ENCODE data around the gene AGAP9.
"Not testable (repeated sequence)": the region's sequence is repeated elsewhere in the genome, so short reads cannot be mapped to it uniquely, and the experiment has no call there.

AGAP9 gene

DNA sequence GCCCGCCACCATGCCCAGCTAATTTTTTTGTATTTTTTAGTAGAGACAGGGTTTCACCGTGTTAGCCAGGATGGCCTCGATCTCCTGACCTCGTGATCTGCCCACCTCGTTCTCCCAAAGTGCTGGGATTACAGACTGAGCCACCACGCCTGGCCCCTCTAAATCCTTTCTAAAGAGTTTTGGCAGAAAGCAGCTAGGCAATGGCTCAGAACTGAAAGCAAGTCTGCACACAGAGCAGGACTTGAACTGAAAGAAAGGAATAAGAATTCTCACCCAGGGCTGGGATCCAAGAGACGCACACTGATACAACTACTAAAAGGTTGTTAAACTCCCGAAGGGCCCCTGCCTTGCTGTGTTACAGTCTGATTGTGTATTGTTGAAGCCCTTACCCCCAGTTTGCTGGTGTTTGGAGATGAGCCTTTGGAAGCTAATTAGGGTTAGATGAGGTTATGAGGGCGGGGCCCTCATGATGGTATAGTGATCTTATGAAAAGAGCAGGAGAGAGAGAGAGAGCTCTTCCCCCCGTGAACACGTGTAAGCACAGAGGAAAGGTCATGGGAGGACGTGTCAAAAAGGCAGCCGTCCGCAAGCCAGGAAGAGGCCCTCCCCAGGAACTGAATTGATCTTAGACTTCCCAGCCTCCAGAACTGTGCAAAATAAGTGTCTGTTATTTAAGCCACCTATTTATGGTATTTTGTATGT is 58.1 kb downstream of the AGAP9 start:
- H3K4me3 ChIP-seq (replicated peaks; ENCODE audit: low read depth, low read length); DNase-seq (ENCODE audit: extremely low read depth, low read depth): not testable (repeated sequence)

DNA sequence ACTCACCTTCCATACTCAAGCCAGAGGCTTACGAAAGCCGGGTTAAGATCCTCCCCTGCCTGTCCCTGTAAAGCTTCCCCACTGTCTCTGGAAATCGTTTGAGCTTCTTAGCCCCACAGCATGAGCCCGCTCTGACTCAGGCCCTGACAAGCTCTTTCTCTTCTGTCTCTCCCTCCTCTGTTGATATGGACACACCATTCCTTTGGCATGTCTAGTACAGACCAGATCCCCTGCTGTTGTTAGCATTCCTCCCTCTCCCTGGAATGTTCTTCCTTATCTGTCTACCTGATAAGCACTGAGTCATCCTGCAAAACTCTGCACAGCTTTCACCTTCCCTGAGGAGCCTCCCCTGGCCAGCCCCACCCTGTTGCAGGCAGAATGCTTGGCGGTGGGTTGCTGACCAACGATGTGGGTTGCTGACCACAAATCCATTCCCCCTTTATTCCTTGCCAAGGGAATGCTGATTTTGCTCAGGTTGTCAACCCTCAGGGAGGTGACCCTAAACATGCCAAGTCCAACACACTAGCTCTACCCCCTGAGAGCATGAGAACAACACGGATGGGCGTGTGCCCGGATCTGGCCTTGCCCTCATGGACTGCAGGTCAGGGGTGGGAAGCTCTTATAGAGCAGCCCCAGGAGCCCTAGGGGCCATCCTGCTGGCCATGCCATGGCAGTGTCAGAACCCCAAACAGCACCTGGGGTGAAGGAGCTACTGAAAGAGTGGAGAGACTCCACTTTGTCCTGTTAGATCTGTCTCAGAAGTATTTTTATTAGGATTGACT is 60.7 kb downstream of the AGAP9 start:
- DNase-seq (ENCODE audit: extremely low read depth, low read depth); H3K4me3 ChIP-seq (replicated peaks; ENCODE audit: low read depth, low read length): not testable (repeated sequence)

DNA sequence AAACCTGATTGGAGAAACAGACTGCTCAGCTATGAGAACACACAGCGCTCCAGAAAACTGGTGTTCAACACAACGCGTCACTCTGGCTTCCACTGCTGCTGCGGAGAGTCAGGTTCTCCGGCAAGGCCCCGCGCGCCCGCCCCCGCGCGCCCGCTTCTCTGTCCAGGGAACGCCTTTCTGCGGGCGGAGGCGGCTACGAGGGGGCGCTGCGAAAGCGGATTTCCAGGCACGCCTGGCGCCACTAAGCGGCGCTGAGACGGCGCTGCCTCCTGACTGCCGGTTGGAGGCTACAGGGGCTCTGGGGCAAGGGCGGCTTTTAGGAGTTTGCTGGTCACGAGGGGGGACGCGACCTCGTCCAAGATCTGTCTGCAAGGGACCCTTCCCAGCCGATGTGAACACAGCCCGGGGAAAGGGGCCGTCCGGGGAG is 62.2 kb downstream of the AGAP9 start:
- DNase-seq (ENCODE audit: extremely low read depth, low read depth): peak; percentile 36
- not testable (repeated sequence) for H3K4me3 ChIP-seq (replicated peaks; ENCODE audit: low read depth, low read length)
- TF ChIP-seq, protein P1, sequence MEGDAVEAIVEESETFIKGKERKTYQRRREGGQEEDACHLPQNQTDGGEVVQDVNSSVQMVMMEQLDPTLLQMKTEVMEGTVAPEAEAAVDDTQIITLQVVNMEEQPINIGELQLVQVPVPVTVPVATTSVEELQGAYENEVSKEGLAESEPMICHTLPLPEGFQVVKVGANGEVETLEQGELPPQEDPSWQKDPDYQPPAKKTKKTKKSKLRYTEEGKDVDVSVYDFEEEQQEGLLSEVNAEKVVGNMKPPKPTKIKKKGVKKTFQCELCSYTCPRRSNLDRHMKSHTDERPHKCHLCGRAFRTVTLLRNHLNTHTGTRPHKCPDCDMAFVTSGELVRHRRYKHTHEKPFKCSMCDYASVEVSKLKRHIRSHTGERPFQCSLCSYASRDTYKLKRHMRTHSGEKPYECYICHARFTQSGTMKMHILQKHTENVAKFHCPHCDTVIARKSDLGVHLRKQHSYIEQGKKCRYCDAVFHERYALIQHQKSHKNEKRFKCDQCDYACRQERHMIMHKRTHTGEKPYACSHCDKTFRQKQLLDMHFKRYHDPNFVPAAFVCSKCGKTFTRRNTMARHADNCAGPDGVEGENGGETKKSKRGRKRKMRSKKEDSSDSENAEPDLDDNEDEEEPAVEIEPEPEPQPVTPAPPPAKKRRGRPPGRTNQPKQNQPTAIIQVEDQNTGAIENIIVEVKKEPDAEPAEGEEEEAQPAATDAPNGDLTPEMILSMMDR (IDR thresholded peaks at IDR 0.05; ENCODE audit: low read depth, low read length, missing control alignments): peak; percentile 14

DNA sequence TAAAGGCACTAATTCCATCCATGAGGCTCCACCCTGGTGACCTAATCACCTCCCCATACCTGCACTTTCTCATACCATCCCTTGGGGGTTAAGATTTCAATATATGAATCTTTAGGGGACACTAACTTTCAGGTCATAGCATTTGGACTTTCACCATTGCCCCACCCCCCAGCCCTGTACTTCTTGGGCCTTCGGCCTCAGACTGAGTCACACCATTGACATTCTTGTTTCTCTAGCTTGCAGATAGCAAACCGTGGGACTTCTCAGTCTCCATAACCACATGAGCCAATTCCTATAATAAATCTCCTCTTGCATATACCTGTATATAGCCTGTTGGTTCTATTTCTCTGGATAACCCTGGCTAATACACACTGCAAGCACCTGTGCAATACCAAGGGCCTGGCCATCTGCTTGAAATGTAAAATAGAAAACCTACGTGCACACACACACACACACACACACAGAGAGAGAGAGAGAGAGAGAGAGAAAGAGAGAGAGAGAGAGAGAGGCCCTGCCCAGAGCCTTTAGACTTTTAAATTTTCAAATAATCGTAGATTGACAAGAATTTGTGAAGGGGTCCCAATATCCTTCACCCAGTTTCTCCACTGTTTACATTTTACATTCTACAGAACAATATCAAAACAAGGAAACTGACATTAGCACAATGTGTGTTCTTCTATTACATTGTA is 64.8 kb downstream of the AGAP9 start:
- TF ChIP-seq, protein P1 (IDR thresholded peaks at IDR 0.05; ENCODE audit: low read depth, low read length, missing control alignments): no peak
- no peak overlapping the region for H3K4me3 ChIP-seq (replicated peaks; ENCODE audit: low read depth, low read length)
- DNase-seq (ENCODE audit: extremely low read depth, low read depth): no peak

DNA sequence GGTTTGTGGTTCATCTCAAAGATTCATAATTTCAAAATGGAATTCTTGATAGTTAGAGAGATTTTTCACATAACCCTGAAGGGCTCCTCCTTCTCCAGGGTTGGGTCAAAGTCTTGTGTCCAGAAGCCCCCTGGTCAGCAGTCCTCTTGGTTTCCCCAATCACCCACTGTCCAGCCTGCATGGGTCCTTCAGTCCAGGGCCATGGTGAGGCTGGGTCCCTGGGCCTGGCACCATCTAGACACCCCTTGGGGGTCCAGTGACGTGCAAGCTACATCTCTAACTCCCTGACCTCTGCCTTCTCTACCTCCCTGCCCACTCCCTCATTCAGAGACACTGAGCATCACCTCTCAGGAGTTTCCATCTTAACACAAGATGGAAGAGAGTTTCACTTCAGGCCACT is 65.6 kb downstream of the AGAP9 start:
- TF ChIP-seq, protein P1 (IDR thresholded peaks at IDR 0.05; ENCODE audit: low read depth, low read length, missing control alignments): no peak
- no peak for DNase-seq (ENCODE audit: extremely low read depth, low read depth)
- H3K4me3 ChIP-seq (replicated peaks; ENCODE audit: low read depth, low read length): no peak overlapping the region

DNA sequence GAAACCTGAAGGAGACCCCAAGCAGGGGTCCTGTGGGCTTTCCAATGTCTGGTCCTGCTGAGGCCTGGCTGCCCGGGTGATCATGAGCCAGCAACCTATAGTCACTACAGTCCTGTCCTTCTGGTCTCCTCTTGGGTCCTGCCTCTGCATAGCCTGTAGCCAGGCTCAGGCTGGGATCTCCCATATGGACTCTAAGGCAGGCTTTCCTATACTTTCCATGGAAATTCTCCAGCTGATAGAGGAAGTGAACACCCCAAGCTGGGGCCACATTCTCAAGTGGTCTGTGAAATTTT is 66.0 kb downstream of the AGAP9 start:
- DNase-seq (ENCODE audit: extremely low read depth, low read depth): no peak
- H3K4me3 ChIP-seq (replicated peaks; ENCODE audit: low read depth, low read length): no peak overlapping the region
- TF ChIP-seq, protein P1 (IDR thresholded peaks at IDR 0.05; ENCODE audit: low read depth, low read length, missing control alignments): no peak

DNA sequence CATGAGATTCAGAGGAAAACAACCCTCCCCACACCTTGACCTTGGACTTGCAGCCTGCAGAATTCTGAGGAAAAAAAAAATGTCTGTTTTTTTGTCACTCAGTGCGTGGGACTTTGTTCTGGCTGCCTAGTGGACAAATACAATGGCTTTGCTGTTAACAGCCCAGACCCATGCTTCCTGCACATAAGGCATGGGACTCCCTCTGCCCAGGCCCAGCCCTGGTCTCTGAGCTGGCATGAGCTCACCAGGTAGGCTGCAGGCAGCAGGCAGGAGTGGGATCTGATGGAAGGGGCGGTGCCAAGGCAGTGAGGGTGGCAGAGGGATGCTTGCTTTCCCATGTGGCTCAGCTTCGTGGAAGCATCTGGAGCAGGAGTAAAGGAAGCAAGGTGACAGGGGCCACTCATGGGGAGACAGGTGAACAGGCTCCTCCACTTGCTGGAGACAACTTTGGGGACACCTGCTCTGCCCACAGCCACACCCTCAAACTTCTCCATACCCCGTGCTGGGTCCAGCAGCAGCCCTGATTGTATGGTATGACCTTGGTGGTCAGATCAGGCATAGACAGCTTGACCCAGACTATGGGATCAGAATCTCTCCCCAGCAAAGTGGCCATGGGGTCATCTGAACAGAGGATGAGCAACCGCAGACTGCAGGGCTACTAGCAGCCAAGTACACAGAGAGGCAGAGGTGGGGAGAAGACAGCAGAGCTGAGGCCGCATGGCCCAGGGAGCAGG is 66.5 kb downstream of the AGAP9 start:
- no peak overlapping the region for H3K4me3 ChIP-seq (replicated peaks; ENCODE audit: low read depth, low read length)
- TF ChIP-seq, protein P1 (IDR thresholded peaks at IDR 0.05; ENCODE audit: low read depth, low read length, missing control alignments): no peak
- no peak for DNase-seq (ENCODE audit: extremely low read depth, low read depth)

All from HFF-Myc (cell line).